ENCODE measurements around the gene SLC1A4. TPM values are rescaled to one million over a fixed set of nuclear protein-coding genes. Genes with fewer than 3 reads are reported as not detected.

Gene SLC1A4
- total RNA-seq, 6 donors from 2014 or later: 5.2 to 15.2 (median 9.7) TPM

GRCh38 chr2:65027616-65028244 is 38.5 kb downstream of the SLC1A4 start:
- Histone ChIP-seq H3K27ac (no peak overlapping the region), H3K27me3 (no peaks in the 10 kb centered on the region), H3K4me1 (peaks cover 5 to 25% (median 7%) of the 10 kb centered on the region in 4 donors), H3K9me3 (no peaks in the 10 kb centered on the region), H3K36me3 (no peaks in the 10 kb centered on the region), H3K4me3 (no peak overlapping the region)
- TF ChIP-seq EP300 (IDR thresholded peaks at IDR 0.05) (no peak), POLR2A (IDR thresholded peaks at IDR 0.05) (no peak), POLR2AphosphoS5 (IDR thresholded peaks at IDR 0.05) (no peak), CTCF (IDR thresholded peaks at IDR 0.05) (no peak)
- DNase-seq (peak in 1 of 2 donors; percentile 32), ATAC-seq (ENCODE audit: low FRiP score in 2 of 2) (no peak)
- WGBS, 2 donors: 65 to 75% methylated on average over 8 of the region's 8 CpGs

DNA sequence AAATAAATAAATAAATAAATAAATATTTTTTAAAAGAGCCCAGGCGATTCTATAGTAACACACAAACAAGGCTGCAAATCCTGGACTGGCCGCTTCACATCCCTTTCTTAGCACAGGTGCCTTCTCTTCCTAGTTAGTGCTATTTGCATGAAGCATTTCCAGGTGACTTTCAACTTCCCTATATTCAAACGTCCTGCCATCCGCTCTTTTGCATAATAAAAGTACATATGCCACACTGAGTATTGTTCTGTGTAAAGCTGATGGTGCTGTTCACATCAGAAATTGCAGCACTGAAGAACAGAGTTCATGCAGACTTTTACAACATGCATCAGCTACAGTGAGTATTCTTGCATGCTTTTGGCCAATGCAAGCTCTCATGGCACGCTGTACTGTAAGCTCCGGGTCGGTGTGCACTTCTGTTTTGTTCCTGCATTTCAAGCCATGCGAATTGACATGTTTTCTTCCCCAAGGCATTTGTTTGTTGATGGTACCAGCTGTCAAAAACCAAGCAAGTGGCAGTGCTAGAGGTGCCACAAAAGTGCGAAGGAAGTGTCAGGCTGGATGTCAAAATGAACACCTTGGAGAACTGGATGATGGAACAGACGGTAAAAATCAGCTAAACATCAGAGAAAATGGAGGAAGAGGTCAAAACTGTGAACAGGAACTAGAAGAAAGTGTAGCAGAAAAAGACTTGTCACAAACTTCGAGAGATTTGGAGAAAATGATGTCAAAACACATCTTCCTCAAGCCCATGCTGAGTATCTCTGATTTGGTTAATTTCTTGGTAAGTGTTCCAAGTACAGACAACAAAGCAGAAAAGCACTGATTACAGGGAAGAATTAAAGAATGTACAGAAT is 41.5 kb downstream of the SLC1A4 start:
- DNase-seq (no peak), ATAC-seq (ENCODE audit: low FRiP score in 2 of 2) (no peak)
- H3K27me3 ChIP-seq: no peaks in the 10 kb centered on the region
- WGBS, 2 donors: 76 to 81% methylated on average over 11 of the region's 11 CpGs
- H3K36me3 ChIP-seq: no peaks in the 10 kb centered on the region
- H3K9me3 ChIP-seq: no peaks in the 10 kb centered on the region
- H3K4me3 ChIP-seq: no peak overlapping the region
- H3K4me1 ChIP-seq: peaks cover 5 to 22% (median 7%) of the 10 kb centered on the region in 4 donors
- H3K27ac ChIP-seq: no peak overlapping the region
- no peak for TF ChIP-seq EP300 (IDR thresholded peaks at IDR 0.05)
- no peak for TF ChIP-seq POLR2A (IDR thresholded peaks at IDR 0.05)
- TF ChIP-seq POLR2AphosphoS5 (IDR thresholded peaks at IDR 0.05): no peak
- no peak for TF ChIP-seq CTCF (IDR thresholded peaks at IDR 0.05)

DNA sequence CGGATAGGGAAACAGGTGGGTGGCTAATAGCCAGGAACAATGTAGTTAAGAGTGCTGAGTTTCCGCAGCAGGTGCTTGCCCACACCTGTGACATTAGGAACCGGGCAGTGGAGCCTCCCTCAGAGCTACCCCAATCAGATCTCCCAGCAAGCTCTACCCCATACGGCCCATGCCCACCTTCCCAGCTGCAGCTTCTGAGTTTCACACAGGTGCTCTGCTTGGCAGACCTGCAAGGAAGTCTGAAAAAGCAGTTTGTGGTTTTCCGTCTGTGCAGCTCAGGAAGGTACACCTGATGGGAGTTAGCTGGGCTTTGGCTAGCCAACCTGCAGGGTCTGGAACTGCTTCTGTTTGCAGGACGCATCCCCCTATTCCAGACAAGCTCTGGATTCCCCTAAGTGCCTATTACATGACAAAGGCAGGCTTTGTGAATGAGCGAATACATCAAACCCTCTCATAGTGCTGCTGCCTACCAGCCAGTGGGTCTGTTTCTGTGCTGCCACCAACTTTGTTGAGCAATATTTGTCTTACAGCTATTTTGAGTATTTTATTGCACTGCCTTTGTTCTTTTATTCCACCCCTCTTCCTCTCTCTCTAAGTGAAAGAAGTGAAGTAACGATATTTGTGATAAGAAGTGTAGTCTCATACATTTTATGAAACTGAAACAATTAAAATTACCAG is 42.3 kb downstream of the SLC1A4 start:
- no peaks in the 10 kb centered on the region for H3K27me3 ChIP-seq
- H3K4me1 ChIP-seq: peaks cover 5 to 17% (median 7%) of the 10 kb centered on the region in 4 donors
- TF ChIP-seq EP300 (IDR thresholded peaks at IDR 0.05) (no peak), POLR2AphosphoS5 (IDR thresholded peaks at IDR 0.05) (no peak), CTCF (IDR thresholded peaks at IDR 0.05) (no peak), POLR2A (IDR thresholded peaks at IDR 0.05) (no peak)
- H3K27ac ChIP-seq: peak overlapping the region in 1 of 4 donors; percentile 21
- H3K9me3 ChIP-seq: no peaks in the 10 kb centered on the region
- peak; percentile 42 to 54 for ATAC-seq (ENCODE audit: low FRiP score in 2 of 2)
- 37 to 51% methylated on average over 5 to 8 of the region's 8 CpGs for WGBS, 2 donors
- no peaks in the 10 kb centered on the region for H3K36me3 ChIP-seq
- H3K4me3 ChIP-seq: peak overlapping the region in 1 of 4 donors; percentile 5
- DNase-seq: peak in 1 of 2 donors; percentile 31

DNA sequence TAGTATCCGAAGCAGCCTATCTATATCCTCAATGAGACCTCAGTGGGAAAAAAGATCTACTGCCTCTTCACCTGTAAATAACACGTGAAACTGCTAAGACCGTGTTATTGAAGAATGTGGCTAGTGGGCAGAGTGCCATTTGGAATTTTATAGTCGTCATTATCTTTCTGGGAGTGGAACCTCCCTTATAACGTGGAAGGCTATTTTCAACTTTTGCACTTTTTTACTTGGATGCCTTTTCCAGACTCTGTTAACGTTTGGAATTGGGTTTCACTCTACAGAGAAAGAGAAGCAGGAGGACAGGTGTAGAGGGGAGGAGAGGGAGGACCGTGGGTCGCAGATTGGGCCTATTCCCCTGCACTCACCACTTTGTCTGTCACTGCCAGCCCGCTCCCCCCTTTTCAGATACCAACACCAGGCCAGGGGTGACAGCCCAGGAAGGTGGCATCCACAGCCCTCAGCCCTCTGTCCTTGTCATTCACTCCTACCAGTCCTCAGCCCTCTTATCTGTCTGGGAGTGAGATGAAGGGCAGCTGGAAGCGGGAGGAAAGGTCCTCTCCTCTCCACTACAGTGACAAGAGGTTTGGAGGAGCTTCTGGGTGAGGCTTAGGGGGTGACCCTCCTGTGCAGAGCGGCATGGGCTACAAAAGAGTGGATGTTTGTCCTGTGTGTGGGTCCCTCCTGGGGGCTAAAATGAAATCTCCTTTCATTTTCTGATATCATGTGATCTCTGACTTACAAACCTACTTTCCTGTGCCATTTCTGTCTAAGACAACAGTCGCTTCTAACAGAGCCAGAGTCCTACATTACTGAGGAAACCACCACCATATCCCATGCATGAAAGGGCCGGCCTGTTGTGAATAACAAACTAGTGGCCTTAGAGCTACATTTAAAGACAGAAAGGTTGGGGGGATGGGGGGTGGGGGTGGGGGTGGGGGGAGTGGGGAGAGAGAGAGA is 43.1 kb downstream of the SLC1A4 start:
- TF ChIP-seq CTCF (IDR thresholded peaks at IDR 0.05) (no peak), POLR2A (IDR thresholded peaks at IDR 0.05) (no peak), EP300 (IDR thresholded peaks at IDR 0.05) (no peak), POLR2AphosphoS5 (IDR thresholded peaks at IDR 0.05) (no peak)
- ATAC-seq (ENCODE audit: low FRiP score in 2 of 2): peak in 1 of 2 donors; percentile 10
- Histone ChIP-seq H3K9me3 (no peaks in the 10 kb centered on the region), H3K4me3 (no peak overlapping the region), H3K36me3 (no peaks in the 10 kb centered on the region), H3K4me1 (peaks cover 5 to 17% (median 7%) of the 10 kb centered on the region in 4 donors), H3K27me3 (no peaks in the 10 kb centered on the region), H3K27ac (peak overlapping the region in 1 of 4 donors; percentile 21)
- DNase-seq: no peak
- WGBS, 2 donors: 60 to 62% methylated on average over 13 of the region's 13 CpGs
